SJSA1 (cell line): ENCODE data around the gene TCEAL8. TPM values are rescaled to one million over a fixed set of nuclear protein-coding genes. Genes with fewer than 3 reads are reported as not detected.

Experiments used
- total RNA-seq: library from RNA; depleted of rRNA; stranded (reverse); fragments of >200 nt; shearing (Covaris generic); gene quantifications from 2 replicates; pipeline ENCODE4 v1.2.3, GENCODE V29; 2014; rRNA removed

The TCEAL8 gene
- total RNA-seq, 1 experiment from 2014 or later = 76.1 TPM

Other genes with a start within 250 kb of the TCEAL8 start
- gene BEX1, start 191.0 kb downstream of the TCEAL8 start, total RNA-seq = not detected in 2 replicates
- gene NXF3, start 162.0 kb downstream of the TCEAL8 start, total RNA-seq = not detected in 2 replicates
- 0.74 and 1.7 TPM in 2 replicates for gene BEX4, start 40.0 kb downstream of the TCEAL8 start, total RNA-seq
- not detected in 2 replicates for gene TCEAL5, start 21.6 kb upstream of the TCEAL8 start, total RNA-seq
- gene BEX2, start 55.8 kb upstream of the TCEAL8 start, total RNA-seq = not detected in 2 replicates
- gene TCEAL7, start 75.1 kb upstream of the TCEAL8 start, total RNA-seq = not detected in 2 replicates
- 171 and 277 TPM in 2 replicates for gene TCEAL9, start 101.4 kb upstream of the TCEAL8 start, total RNA-seq
- 303 and 319 TPM in 2 replicates for gene BEX3, start 121.4 kb upstream of the TCEAL8 start, total RNA-seq